Stimulated activated naive CD8-positive, alpha-beta T cell treated with anti-CD3 and anti-CD28 coated beads, Interleukin-15, amount 100 ng/mL, for 72 hours (primary cell): ENCODE data around the gene ARHGEF7.

Experiments
- ATAC-seq: fragments of 150-1000 bp; cut with Tn5 transposase; 2 replicates; pipeline ENCODE4 v1.10.0; 2021; ENCODE audit warnings: mild to moderate bottlenecking, moderate library complexity
- DNase-seq, 2 donors: peaks; one replicate each; pipeline ENCODE4 v3.0.0; 2021 to 2022
- H3K27ac Mint-ChIP-seq, 2 donors: one replicate each; pipeline ENCODE4 v1.8.0; 2022; ENCODE audit warnings: mild to moderate bottlenecking in 2 of 2, mixed read lengths in 2 of 2, moderate library complexity in 2 of 2
- H3K27me3 Mint-ChIP-seq: one replicate; pipeline ENCODE4 v1.8.0; 2022; ENCODE audit warnings: mixed read lengths
- H3K4me1 Mint-ChIP-seq: one replicate; pipeline ENCODE4 v1.8.0; 2022; ENCODE audit warnings: mild to moderate bottlenecking, mixed read lengths
- H3K4me3 Mint-ChIP-seq, 2 donors: one replicate each; pipeline ENCODE4 v1.8.0; 2022; ENCODE audit warnings: mild to moderate bottlenecking in 2 of 2, mixed read lengths in 2 of 2, moderate library complexity in 1 of 2
- H3K9me3 Mint-ChIP-seq, 2 donors: one replicate each; pipeline ENCODE4 v1.8.0; 2022; ENCODE audit warnings: mixed read lengths in 2 of 2

The ARHGEF7 gene

DNA sequence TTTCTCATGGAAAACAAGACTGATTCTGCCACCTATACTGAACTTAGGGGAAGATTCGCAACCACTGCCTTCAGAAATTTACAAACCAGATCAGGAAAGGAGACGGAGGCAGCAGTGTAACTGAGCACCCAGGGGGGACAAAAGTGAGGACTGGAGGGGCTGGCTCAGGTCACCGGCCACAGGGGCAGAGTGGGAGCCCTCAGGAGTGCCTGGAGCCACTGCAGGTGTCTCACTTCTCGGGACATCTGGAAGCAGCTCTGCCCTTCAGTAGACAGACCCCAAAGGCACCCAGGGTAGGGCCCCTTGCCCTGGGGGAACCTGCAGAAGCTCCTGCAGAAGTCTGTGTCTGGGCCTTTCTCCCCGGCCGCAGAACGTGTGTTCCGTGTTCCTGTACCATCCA is 5.8 kb downstream of the ARHGEF7 start:
- Mint-ChIP-seq H3K4me3 (no peak overlapping the region), H3K27me3 (peaks cover 55% of the 10 kb centered on the region), H3K9me3 (no peaks in the 10 kb centered on the region), H3K4me1 (peaks cover 5% of the 10 kb centered on the region), H3K27ac (no peak overlapping the region)
- ATAC-seq = no peak
- no peak for DNase-seq

- Mint-ChIP-seq H3K27ac (no peak overlapping the region), H3K4me3 (no peak overlapping the region), H3K4me1 (no peaks in the 10 kb centered on the region), H3K9me3 (no peaks in the 10 kb centered on the region), H3K27me3 (peaks cover 49% of the 10 kb centered on the region)
- no peak for DNase-seq
- ATAC-seq = no peak
Observed at GRCh38 chr13:111121506-111121905, 6.4 kb downstream of the ARHGEF7 start.

DNA sequence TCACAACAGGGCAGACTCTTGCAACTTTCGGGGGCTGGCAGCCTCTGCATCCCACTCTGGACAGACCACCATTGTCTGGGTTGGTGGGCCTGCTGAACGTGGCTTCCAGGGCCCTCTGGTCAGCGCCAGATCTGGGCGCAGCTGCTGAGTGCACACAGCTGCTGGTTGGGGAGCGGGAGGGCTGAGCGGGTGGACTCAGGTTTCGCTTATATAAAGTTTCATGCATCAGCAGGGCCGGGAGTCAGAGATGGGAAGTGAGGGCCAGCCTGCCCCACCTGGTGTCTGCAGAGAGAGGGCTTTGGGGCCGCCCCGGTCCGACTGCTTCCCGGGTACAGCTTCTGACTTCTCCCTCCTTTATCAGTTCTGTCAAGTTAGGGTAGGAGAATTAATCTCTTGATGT is 6.9 kb downstream of the ARHGEF7 start:
- DNase-seq = no peak
- Mint-ChIP-seq H3K9me3 (no peaks in the 10 kb centered on the region), H3K4me3 (no peak overlapping the region), H3K4me1 (no peaks in the 10 kb centered on the region), H3K27me3 (peaks cover 44% of the 10 kb centered on the region), H3K27ac (peak overlapping the region in 1 of 2 donors; percentile 29)
- no peak for ATAC-seq

DNA sequence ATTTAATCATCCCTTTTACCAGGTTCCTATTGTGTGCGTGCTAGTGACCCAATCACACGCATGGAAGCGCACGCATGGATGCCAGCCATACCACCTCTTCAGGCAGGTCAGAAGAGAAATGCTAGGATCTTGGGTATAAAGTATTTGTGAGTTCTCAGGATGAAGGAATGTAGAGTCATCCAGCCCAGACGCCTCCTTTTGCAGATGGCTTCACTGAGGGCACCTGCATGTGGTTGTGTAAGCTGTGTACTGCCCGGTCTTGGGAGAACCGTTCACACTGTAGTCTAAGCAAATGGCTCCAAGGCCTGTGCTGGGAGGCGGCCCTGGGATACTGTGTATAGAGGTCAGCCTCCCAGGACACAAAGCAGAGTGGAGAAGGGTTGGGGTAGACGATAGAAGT is 7.5 kb downstream of the ARHGEF7 start:
- H3K4me3 Mint-ChIP-seq = no peak overlapping the region
- ATAC-seq = no peak
- no peak for DNase-seq
- peaks cover 38% of the 10 kb centered on the region for H3K27me3 Mint-ChIP-seq
- no peaks in the 10 kb centered on the region for H3K4me1 Mint-ChIP-seq
- no peaks in the 10 kb centered on the region for H3K9me3 Mint-ChIP-seq
- no peak overlapping the region for H3K27ac Mint-ChIP-seq

GRCh38 chr13:111123221-111123620 is 8.1 kb downstream of the ARHGEF7 start:
- no peak for ATAC-seq

GRCh38 chr13:111123649-111124048 is 8.5 kb downstream of the ARHGEF7 start:
- H3K4me1 Mint-ChIP-seq = no peaks in the 10 kb centered on the region
- ATAC-seq = no peak

More at GRCh38 chr13:111123221-111123620, 8.1 kb downstream of the ARHGEF7 start:
- Mint-ChIP-seq H3K9me3 (no peaks in the 10 kb centered on the region), H3K4me3 (no peak overlapping the region), H3K27ac (no peak overlapping the region), H3K27me3 (peaks cover 32% of the 10 kb centered on the region), H3K4me1 (no peaks in the 10 kb centered on the region)
- no peak for DNase-seq

GRCh38 chr13:111126509-111126908 is 11.4 kb downstream of the ARHGEF7 start:
- peaks cover 8% of the 10 kb centered on the region for H3K27me3 Mint-ChIP-seq
- ATAC-seq (no peak), DNase-seq (no peak)
- no peaks in the 10 kb centered on the region for H3K9me3 Mint-ChIP-seq
- no peak overlapping the region for H3K27ac Mint-ChIP-seq
- H3K4me3 Mint-ChIP-seq = no peak overlapping the region
- no peaks in the 10 kb centered on the region for H3K4me1 Mint-ChIP-seq

More at GRCh38 chr13:111123649-111124048, 8.5 kb downstream of the ARHGEF7 start:
- Mint-ChIP-seq H3K9me3 (no peaks in the 10 kb centered on the region), H3K27me3 (peaks cover 28% of the 10 kb centered on the region), H3K4me3 (no peak overlapping the region), H3K27ac (no peak overlapping the region)
- no peak for DNase-seq

DNA sequence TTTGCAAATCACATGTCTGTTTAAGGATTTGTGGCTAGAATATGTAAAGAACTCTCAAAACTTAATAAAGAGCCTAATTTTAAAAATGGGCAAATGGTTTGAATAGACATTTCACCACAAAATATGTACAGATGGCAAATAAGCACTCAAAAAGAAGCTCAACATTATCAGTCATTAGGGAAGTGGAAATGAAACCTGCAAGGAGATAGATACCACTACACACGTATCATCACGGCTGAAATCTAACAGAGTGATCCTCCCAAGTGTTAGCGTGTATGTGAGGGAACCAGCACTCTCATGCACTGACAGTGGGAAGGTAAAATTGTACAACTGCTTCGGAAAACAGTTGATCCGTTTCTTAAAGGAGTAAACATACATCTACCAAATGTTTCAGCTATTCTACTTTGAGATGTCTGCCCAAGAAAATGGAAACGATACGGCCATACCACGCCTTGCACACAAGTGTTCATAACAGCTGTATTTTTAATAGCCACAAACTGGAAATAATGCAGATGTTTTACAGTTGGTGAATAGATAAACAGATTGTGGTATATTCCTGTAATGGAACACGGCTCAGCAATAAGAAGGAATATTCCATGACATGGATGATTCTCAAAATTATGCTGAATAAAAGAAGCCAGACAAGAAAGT is 14.5 kb downstream of the ARHGEF7 start:
- Mint-ChIP-seq H3K27me3 (peaks cover 4% of the 10 kb centered on the region), H3K27ac (no peak overlapping the region), H3K4me3 (no peak overlapping the region), H3K4me1 (no peaks in the 10 kb centered on the region), H3K9me3 (no peaks in the 10 kb centered on the region)
- DNase-seq = no peak
- ATAC-seq = no peak

DNA sequence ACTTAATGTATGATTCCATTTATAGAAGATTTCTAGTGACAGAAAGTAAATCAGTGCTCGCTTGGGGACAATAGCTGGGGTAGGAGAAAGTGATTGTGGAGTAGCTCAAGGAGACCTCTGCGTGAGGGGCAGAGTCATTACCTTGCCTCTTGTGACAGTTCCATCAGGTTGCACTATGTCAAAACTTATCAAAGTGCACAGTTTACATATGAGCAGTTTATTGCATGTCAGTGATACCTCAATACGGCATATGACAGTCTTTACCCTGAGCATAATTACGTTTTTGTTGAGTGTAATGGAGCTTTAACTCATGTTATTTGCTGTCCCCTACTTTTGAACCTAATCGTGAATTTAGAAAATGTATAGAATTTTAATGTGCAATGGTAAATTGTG is 15.0 kb downstream of the ARHGEF7 start:
- no peak for DNase-seq
- H3K27me3 Mint-ChIP-seq = no peaks in the 10 kb centered on the region
- no peak overlapping the region for H3K4me3 Mint-ChIP-seq
- H3K9me3 Mint-ChIP-seq = no peaks in the 10 kb centered on the region
- no peaks in the 10 kb centered on the region for H3K4me1 Mint-ChIP-seq
- ATAC-seq = no peak
- H3K27ac Mint-ChIP-seq = no peak overlapping the region

GRCh38 chr13:111131048-111131447 is 15.9 kb downstream of the ARHGEF7 start:
- Mint-ChIP-seq H3K27me3 (no peaks in the 10 kb centered on the region), H3K9me3 (no peaks in the 10 kb centered on the region), H3K4me3 (no peak overlapping the region), H3K27ac (no peak overlapping the region), H3K4me1 (no peaks in the 10 kb centered on the region)
- no peak for ATAC-seq
- no peak for DNase-seq

DNA sequence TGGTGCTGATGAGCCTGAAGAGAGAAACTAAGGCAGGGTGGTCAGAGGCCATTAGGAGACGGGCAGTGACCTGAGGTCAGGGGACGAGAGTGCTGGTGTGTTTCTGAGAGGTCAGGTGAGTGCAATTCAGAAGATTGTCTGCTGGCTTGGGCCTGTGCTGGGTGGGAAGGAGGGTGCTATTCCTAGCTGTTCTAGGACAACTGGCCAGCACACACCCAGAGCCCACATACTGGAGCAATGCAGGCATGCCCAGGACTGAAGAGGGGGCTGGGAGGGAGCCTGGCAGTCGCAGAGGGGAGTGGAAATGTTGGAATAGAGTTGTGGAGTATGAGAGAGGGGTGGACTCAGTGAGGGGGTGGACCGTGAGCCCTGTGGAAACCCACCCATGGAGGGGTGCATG is 16.5 kb downstream of the ARHGEF7 start:
- no peak overlapping the region for H3K27ac Mint-ChIP-seq
- ATAC-seq = no peak

GRCh38 chr13:111132948-111133347 is 17.8 kb downstream of the ARHGEF7 start:
- no peak overlapping the region for H3K4me3 Mint-ChIP-seq
- DNase-seq (no peak), ATAC-seq (no peak)
- no peaks in the 10 kb centered on the region for H3K9me3 Mint-ChIP-seq
- H3K27me3 Mint-ChIP-seq = peaks cover 13% of the 10 kb centered on the region
- no peak overlapping the region for H3K27ac Mint-ChIP-seq
- H3K4me1 Mint-ChIP-seq = no peaks in the 10 kb centered on the region

More for the DNA sequence above, 16.5 kb downstream of the ARHGEF7 start:
- no peak for DNase-seq
- Mint-ChIP-seq H3K4me1 (no peaks in the 10 kb centered on the region), H3K27me3 (no peaks in the 10 kb centered on the region), H3K9me3 (no peaks in the 10 kb centered on the region), H3K4me3 (no peak overlapping the region)

DNA sequence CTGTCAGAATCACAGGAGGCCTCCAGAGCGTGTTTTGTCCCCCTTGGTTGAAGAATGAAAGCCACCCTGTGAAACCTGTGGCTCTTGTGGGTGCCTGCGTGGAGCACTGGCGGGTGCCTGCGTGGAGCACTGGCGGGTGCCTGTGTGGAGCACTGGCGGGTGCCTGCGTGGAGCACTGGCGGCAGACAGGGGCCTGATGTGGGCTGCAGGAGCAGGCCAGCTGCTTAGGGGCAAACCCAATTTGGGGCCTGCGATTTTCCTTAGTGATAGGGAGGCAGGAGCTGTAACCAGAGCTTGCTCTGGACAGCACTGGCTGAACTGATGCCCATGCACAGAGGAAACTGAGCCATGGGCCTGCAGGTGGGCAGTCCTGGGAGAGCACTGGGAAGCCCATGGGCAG is 24.3 kb downstream of the ARHGEF7 start:
- Mint-ChIP-seq H3K4me3 (no peak overlapping the region), H3K4me1 (no peaks in the 10 kb centered on the region), H3K27ac (no peak overlapping the region), H3K27me3 (peaks cover 41% of the 10 kb centered on the region), H3K9me3 (no peaks in the 10 kb centered on the region)
- DNase-seq (no peak), ATAC-seq (no peak)

GRCh38 chr13:111139873-111140561 is 24.9 kb downstream of the ARHGEF7 start:
- Mint-ChIP-seq H3K4me3 (no peak overlapping the region), H3K9me3 (no peaks in the 10 kb centered on the region), H3K27ac (no peak overlapping the region), H3K4me1 (no peaks in the 10 kb centered on the region), H3K27me3 (peaks cover 41% of the 10 kb centered on the region)
- ATAC-seq = no peak
- no peak for DNase-seq

GRCh38 chr13:111140562-111141105 is 25.5 kb downstream of the ARHGEF7 start:
- no peak overlapping the region for H3K27ac Mint-ChIP-seq
- no peaks in the 10 kb centered on the region for H3K9me3 Mint-ChIP-seq
- H3K4me1 Mint-ChIP-seq = no peaks in the 10 kb centered on the region
- ATAC-seq (no peak), DNase-seq (no peak)
- no peak overlapping the region for H3K4me3 Mint-ChIP-seq
- H3K27me3 Mint-ChIP-seq = peaks cover 41% of the 10 kb centered on the region

GRCh38 chr13:111142472-111142871 is 27.4 kb downstream of the ARHGEF7 start:
- DNase-seq (no peak), ATAC-seq (no peak)
- H3K4me1 Mint-ChIP-seq = no peaks in the 10 kb centered on the region
- H3K27me3 Mint-ChIP-seq = peaks cover 41% of the 10 kb centered on the region
- no peak overlapping the region for H3K4me3 Mint-ChIP-seq
- H3K27ac Mint-ChIP-seq = no peak overlapping the region
- no peaks in the 10 kb centered on the region for H3K9me3 Mint-ChIP-seq
